IPS-NIHi7 (cell line): ENCODE measurements around the gene SAMD7.

Experiments used
- DNase-seq: peaks from one replicate; pipeline ENCODE4 v3.0.0; 2012; ENCODE audit warnings: mixed read lengths; ENCODE audit errors: extremely low spot score

SAMD7 gene

GRCh38 chr3:169966428-169966950, 55.1 kb downstream of the SAMD7 start, which contains the start of gene SEC62:
Gene SEC62, plus strand, starts transcription at chr3:169966807. Its CDS starts 16 bp downstream, at chr3:169966823.
- peak; percentile 95 for DNase-seq

- DNase-seq = peak; percentile 72
Observed at GRCh38 chr3:169966951-169967915, 55.9 kb downstream of the SAMD7 start.

DNA sequence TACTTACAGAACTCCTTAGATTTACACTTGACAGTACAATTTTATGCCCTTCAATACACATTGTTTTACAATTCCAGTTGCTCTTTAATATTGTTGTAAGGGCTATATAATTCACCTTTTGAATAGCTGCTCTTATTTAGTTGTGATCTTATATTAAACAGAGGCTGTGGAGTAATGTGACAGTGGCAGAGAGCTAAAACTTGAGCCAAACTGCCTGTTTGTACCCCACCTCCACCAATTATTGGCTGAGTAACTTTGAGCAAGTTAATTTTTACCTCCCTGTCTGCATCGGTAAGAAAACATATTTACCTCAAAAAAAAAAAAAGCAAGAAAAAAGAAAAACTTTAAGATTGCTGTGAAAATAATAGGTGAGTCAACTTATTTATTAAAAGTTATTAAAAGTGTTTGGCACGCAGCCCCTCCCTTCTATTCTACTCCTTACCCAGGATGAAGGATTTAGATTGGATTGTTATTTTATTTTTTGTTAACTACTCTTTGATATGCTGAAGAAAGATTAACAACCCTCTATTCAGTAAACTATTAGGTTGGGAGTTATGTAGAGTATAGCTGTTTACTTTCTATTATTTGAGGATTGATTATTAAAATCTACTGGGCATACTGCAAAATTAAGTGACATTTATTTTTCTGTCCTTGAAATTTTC, 57.0 kb downstream of the SAMD7 start:
- no peak for DNase-seq

DNA sequence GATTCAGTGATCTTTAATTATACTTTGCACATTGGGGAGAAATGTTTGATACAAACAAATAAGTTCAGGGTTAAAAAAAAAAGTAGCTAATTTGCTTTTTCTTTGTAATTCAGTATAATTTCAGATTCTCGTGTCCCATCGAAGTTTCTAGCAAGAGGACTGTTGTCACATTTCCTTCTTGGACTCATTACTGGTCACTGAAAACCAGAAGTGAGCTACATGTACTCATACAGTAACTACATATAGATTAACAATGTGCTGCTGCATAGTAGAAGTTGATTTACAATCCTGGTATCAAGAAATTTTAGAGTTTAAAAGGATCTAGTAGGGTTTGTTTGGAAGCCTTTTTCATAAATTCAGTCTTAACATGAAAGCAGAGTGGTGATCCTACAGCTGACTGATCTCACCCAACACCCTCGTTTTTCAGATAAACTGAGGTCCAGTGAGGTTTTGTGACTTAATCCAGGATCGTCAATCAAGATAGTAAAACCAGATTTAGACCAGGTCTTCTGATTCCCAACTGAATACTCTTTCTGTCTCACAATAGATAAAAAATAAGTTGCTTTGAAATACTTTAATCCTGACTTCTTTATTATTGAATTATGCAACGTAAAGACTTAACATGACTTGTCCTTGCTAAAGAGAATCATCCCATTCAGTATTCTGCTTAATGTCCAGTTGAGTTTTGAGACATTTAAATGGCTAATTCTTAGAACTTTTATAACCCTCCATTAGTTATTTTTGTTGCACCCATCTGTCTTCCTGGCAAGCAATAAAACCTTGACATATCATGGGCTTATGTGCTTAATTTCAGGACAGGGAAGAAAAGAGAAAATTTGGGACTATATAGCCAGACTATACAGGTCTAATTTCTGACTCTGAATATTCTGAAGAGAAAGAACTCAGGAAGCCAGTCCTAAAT, 58.1 kb downstream of the SAMD7 start:
- no peak for DNase-seq

- no peak for DNase-seq
Observed at GRCh38 chr3:169970847-169971246, 59.5 kb downstream of the SAMD7 start.

DNA sequence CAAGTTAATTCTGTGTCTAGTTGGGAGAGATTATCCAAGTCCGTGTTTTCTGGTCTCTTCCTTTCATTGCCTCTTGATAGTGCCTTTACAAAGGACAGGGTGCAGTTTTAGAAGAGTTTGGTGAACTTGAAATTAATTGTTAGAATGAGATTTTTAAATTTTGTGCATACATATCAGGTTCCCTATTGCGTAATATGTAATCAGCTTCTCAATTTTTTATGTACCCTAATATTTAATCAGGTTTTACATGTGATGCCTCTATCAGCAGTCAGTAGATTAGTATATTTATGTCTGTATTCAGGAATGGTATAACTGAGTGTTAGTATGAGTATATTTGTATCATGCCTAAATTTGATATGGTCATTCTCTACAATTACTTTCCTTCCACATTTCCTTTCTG, 60.1 kb downstream of the SAMD7 start:
- no peak for DNase-seq

- no peak for DNase-seq
Observed at GRCh38 chr3:169980055-169980454, 68.7 kb downstream of the SAMD7 start.

DNA sequence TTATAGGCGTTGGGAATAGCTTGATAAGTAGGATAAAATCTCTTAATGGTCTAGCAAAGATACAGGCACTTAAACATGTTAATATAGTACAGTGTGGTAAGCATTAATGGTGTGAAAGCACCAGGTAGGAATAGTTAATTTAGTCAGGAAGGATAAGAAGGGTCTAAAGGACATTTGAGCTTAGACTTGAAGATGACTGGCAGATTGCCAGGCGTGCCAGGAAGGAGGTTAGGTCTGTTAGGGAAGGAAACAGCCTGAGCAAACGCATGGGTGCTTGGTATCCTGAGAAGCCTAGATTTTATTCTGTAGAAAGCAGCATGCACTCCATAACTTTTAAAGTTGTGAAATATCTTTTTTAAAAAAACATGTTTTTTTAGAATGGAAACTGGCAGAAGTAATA, 72.9 kb downstream of the SAMD7 start:
- no peak for DNase-seq
